RPMI8226 (cell line): Measurements from ENCODE around the gene ADCY2.

Source experiments
- DNase-seq: peaks from one replicate; pipeline ENCODE4 v3.0.0-alpha.2; 2015

ADCY2 gene

GRCh38 chr5:7446913-7447312 lies 51.0 kb downstream of the ADCY2 start:
- DNase-seq = no peak

- no peak for DNase-seq
Measured at GRCh38 chr5:7453947-7454346, 58.0 kb downstream of the ADCY2 start.

- no peak for DNase-seq
Measured at GRCh38 chr5:7456206-7456605, 60.3 kb downstream of the ADCY2 start.

- no peak for DNase-seq
Measured at GRCh38 chr5:7461371-7461770, 65.4 kb downstream of the ADCY2 start.

- DNase-seq = no peak
Measured at GRCh38 chr5:7462758-7463157, 66.8 kb downstream of the ADCY2 start.

GRCh38 chr5:7464182-7464581 lies 68.2 kb downstream of the ADCY2 start:
- no peak for DNase-seq

GRCh38 chr5:7467179-7467578 lies 71.2 kb downstream of the ADCY2 start:
- DNase-seq = no peak

- no peak for DNase-seq
Measured at GRCh38 chr5:7468742-7469141, 72.8 kb downstream of the ADCY2 start.

GRCh38 chr5:7471710-7472109 lies 75.8 kb downstream of the ADCY2 start:
- no peak for DNase-seq

- no peak for DNase-seq
Measured at GRCh38 chr5:7473115-7473514, 77.2 kb downstream of the ADCY2 start.

GRCh38 chr5:7473668-7474215 lies 77.8 kb downstream of the ADCY2 start:
- no peak for DNase-seq

GRCh38 chr5:7474821-7475403 lies 79.0 kb downstream of the ADCY2 start:
- DNase-seq = no peak

- DNase-seq = no peak
Measured at GRCh38 chr5:7478459-7478858, 82.5 kb downstream of the ADCY2 start.

- no peak for DNase-seq
Measured at GRCh38 chr5:7488734-7489133, 92.8 kb downstream of the ADCY2 start.

GRCh38 chr5:7492371-7492770 lies 96.4 kb downstream of the ADCY2 start:
- DNase-seq = no peak

GRCh38 chr5:7493081-7493480 lies 97.1 kb downstream of the ADCY2 start:
- no peak for DNase-seq

GRCh38 chr5:7493622-7494021 lies 97.7 kb downstream of the ADCY2 start:
- no peak for DNase-seq

- no peak for DNase-seq
Measured at GRCh38 chr5:7494481-7495130, 98.7 kb downstream of the ADCY2 start.

- no peak for DNase-seq
Measured at GRCh38 chr5:7495131-7495517, 99.2 kb downstream of the ADCY2 start.

- DNase-seq = no peak
Measured at GRCh38 chr5:7500256-7500655, 104.3 kb downstream of the ADCY2 start.

GRCh38 chr5:7501061-7501460 lies 105.1 kb downstream of the ADCY2 start:
- DNase-seq = no peak

- DNase-seq = no peak
Measured at GRCh38 chr5:7503564-7503963, 107.6 kb downstream of the ADCY2 start.

- no peak for DNase-seq
Measured at GRCh38 chr5:7515284-7515914, 119.5 kb downstream of the ADCY2 start.

GRCh38 chr5:7516253-7516652 lies 120.3 kb downstream of the ADCY2 start:
- DNase-seq = no peak
